OCI-LY7 (cell line): ENCODE data around the gene ACKR2.

Experiments used
- EZH2phosphoT487 ChIP-seq: fragments of 200-600 bp; sonication (generic); IDR thresholded peaks from 2 replicates; pipeline ENCODE4 v1.6.1; 2018; ENCODE audit warnings: low read depth, borderline replicate concordance, mild to moderate bottlenecking, mixed run types, antibody characterized with exemption, low read length, moderate library complexity, mixed read lengths
- TF ChIP-seq, protein P1 (sequence below): fragments of 200-600 bp; sonication (generic); conservative IDR thresholded peaks from 2 replicates; pipeline ENCODE4 v1.5.1; 2014; ENCODE audit warnings: mild to moderate bottlenecking, antibody characterized with exemption, low read length, moderate library complexity, mixed read lengths

DNA sequence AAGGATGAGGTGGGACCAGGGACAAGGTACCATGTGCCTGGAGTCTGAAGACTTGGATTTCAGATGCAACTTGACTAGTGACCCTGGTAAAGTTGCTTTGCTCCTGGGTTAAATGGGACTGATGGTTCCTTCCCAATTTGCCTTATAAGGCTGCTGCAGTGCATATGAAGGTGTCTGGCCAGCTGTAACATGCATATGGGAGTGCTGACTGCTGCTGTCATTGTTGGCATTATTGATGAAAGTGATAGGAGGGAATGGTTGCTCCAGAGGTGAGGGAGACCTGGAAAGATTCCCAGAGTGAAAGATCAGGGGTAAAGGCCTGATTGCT lies 45.9 kb downstream of the ACKR2 start:
- TF ChIP-seq, protein P1, sequence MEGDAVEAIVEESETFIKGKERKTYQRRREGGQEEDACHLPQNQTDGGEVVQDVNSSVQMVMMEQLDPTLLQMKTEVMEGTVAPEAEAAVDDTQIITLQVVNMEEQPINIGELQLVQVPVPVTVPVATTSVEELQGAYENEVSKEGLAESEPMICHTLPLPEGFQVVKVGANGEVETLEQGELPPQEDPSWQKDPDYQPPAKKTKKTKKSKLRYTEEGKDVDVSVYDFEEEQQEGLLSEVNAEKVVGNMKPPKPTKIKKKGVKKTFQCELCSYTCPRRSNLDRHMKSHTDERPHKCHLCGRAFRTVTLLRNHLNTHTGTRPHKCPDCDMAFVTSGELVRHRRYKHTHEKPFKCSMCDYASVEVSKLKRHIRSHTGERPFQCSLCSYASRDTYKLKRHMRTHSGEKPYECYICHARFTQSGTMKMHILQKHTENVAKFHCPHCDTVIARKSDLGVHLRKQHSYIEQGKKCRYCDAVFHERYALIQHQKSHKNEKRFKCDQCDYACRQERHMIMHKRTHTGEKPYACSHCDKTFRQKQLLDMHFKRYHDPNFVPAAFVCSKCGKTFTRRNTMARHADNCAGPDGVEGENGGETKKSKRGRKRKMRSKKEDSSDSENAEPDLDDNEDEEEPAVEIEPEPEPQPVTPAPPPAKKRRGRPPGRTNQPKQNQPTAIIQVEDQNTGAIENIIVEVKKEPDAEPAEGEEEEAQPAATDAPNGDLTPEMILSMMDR, result no peak
- no peak for TF ChIP-seq EZH2phosphoT487
